GM20000 (cell line): ENCODE data around the gene FRZB.

Source experiments
- DNase-seq: peaks from one replicate; pipeline ENCODE4 v3.0.0; 2012; ENCODE audit warnings: low spot score
- CTCF ChIP-seq: IDR thresholded peaks from 2 replicates; pipeline ENCODE4 v1.5.1; 2012; ENCODE audit warnings: mild to moderate bottlenecking, control low read depth; ENCODE audit errors: extremely low read depth, missing control alignments

The FRZB gene

GRCh38 chr2:182817558-182817957 is 48.9 kb downstream of the FRZB start:
- TF ChIP-seq CTCF, result no peak
- DNase-seq, result no peak

- no peak for DNase-seq
- no peak for TF ChIP-seq CTCF
These were observed 49.6 kb downstream of the FRZB start for GRCh38 chr2:182816866-182817265.

- no peak for TF ChIP-seq CTCF
- no peak for DNase-seq
These were observed 51.6 kb downstream of the FRZB start for GRCh38 chr2:182814804-182815203.

- no peak for TF ChIP-seq CTCF
- no peak for DNase-seq
These were observed 52.1 kb downstream of the FRZB start for GRCh38 chr2:182814380-182814779.

- no peak for DNase-seq
- TF ChIP-seq CTCF, result no peak
These were observed 56.4 kb downstream of the FRZB start for GRCh38 chr2:182810087-182810486.

GRCh38 chr2:182807319-182807718 is 59.1 kb downstream of the FRZB start:
- no peak for TF ChIP-seq CTCF

GRCh38 chr2:182804128-182804527 is 62.3 kb downstream of the FRZB start:
- no peak for TF ChIP-seq CTCF
- DNase-seq, result no peak

More at GRCh38 chr2:182807319-182807718, 59.1 kb downstream of the FRZB start:
- no peak for DNase-seq
